ENCODE data around the gene IFT122. TPM values are rescaled to one million over a fixed set of nuclear protein-coding genes. Genes with fewer than 3 reads are reported as not detected.
"Not testable (repeated sequence)": the region's sequence is repeated elsewhere in the genome, so short reads cannot be mapped to it uniquely, and the experiment has no call there.

IFT122 gene
- total RNA-seq, 4 donors from 2014 or later, result 4.1 to 70.2 (median 38.6) TPM

- no peak overlapping the region for H3K4me3 ChIP-seq
- no peak for TF ChIP-seq POLR2A (IDR thresholded peaks at IDR 0.05)
- no peak for TF ChIP-seq CTCF (IDR thresholded peaks at IDR 0.05)
Measured at GRCh38 chr3:129543999-129544398, 104.0 kb downstream of the IFT122 start.

GRCh38 chr3:129545951-129546350, 105.9 kb downstream of the IFT122 start:
- H3K36me3 ChIP-seq; H3K27me3 ChIP-seq; H3K27ac ChIP-seq; intact Hi-C loops (cut with DNase I; ENCODE audit: low total_unique reads); H3K9me3 ChIP-seq; H3K4me3 ChIP-seq; H3K4me1 ChIP-seq; DNase-seq: not testable (repeated sequence)

More at GRCh38 chr3:129543999-129544398, 104.0 kb downstream of the IFT122 start:
- Histone ChIP-seq H3K4me1 (no peaks in the 10 kb centered on the region), H3K9me3 (no peaks in the 10 kb centered on the region), H3K36me3 (no peaks in the 10 kb centered on the region), H3K27me3 (no peaks in the 10 kb centered on the region), H3K27ac (no peak overlapping the region)
- intact Hi-C loops (cut with DNase I; ENCODE audit: low total_unique reads), result no loop called here
- no peak for DNase-seq

GRCh38 chr3:129547241-129547640, 107.2 kb downstream of the IFT122 start:
- H3K9me3 ChIP-seq, result no peaks in the 10 kb centered on the region

GRCh38 chr3:129548104-129548965, 108.3 kb downstream of the IFT122 start:
- TF ChIP-seq CTCF (IDR thresholded peaks at IDR 0.05) (no peak), POLR2A (IDR thresholded peaks at IDR 0.05) (no peak)
- Histone ChIP-seq H3K4me1 (no peaks in the 10 kb centered on the region), H3K27me3 (no peaks in the 10 kb centered on the region), H3K9me3 (no peaks in the 10 kb centered on the region), H3K36me3 (no peaks in the 10 kb centered on the region), H3K4me3 (no peak overlapping the region), H3K27ac (no peak overlapping the region)
- DNase-seq, result no peak
- intact Hi-C loops (cut with DNase I; ENCODE audit: low total_unique reads), result no loop called here

More at GRCh38 chr3:129547241-129547640, 107.2 kb downstream of the IFT122 start:
- no peak for DNase-seq
- intact Hi-C loops (cut with DNase I; ENCODE audit: low total_unique reads), result no loop called here
- Histone ChIP-seq H3K4me3 (no peak overlapping the region), H3K27ac (no peak overlapping the region), H3K36me3 (no peaks in the 10 kb centered on the region), H3K4me1 (no peaks in the 10 kb centered on the region), H3K27me3 (no peaks in the 10 kb centered on the region)
- TF ChIP-seq POLR2A (IDR thresholded peaks at IDR 0.05), result no peak
- no peak for TF ChIP-seq CTCF (IDR thresholded peaks at IDR 0.05)

GRCh38 chr3:129549006-129549800, 109.2 kb downstream of the IFT122 start:
- DNase-seq, result no peak
- TF ChIP-seq CTCF (IDR thresholded peaks at IDR 0.05) (no peak), POLR2A (IDR thresholded peaks at IDR 0.05) (no peak)
- no peaks in the 10 kb centered on the region for H3K27me3 ChIP-seq
- H3K9me3 ChIP-seq, result no peaks in the 10 kb centered on the region
- H3K36me3 ChIP-seq, result no peaks in the 10 kb centered on the region
- H3K4me1 ChIP-seq, result no peaks in the 10 kb centered on the region
- H3K27ac ChIP-seq, result no peak overlapping the region
- H3K4me3 ChIP-seq, result no peak overlapping the region
- intact Hi-C loops (cut with DNase I; ENCODE audit: low total_unique reads), result no loop called here
